ENCODE data around the gene LTBP1.

Gene LTBP1

GRCh38 chr2:33011941-33012340, 65.2 kb downstream of the LTBP1 start:
- no peak for DNase-seq (ENCODE audit: low read depth in 2 of 2)

- DNase-seq (ENCODE audit: low read depth in 2 of 2): no peak
Measured at GRCh38 chr2:33013684-33014110, 66.9 kb downstream of the LTBP1 start.

- DNase-seq (ENCODE audit: low read depth in 2 of 2): no peak
Measured at GRCh38 chr2:33014268-33014667, 67.5 kb downstream of the LTBP1 start.

GRCh38 chr2:33015421-33016142, 68.8 kb downstream of the LTBP1 start:
- DNase-seq (ENCODE audit: low read depth in 2 of 2): no peak

- no peak for DNase-seq (ENCODE audit: low read depth in 2 of 2)
Measured at GRCh38 chr2:33018271-33018670, 71.5 kb downstream of the LTBP1 start.

- no peak for DNase-seq (ENCODE audit: low read depth in 2 of 2)
Measured at GRCh38 chr2:33019796-33020195, 73.0 kb downstream of the LTBP1 start.

GRCh38 chr2:33020883-33021282, 74.1 kb downstream of the LTBP1 start:
- DNase-seq (ENCODE audit: low read depth in 2 of 2): no peak

- peak in 1 of 2 experiments; percentile 33 for DNase-seq (ENCODE audit: low read depth in 2 of 2)
Measured at GRCh38 chr2:33021542-33022227, 74.9 kb downstream of the LTBP1 start.

- DNase-seq (ENCODE audit: low read depth in 2 of 2): no peak
Measured at GRCh38 chr2:33022395-33022985, 75.7 kb downstream of the LTBP1 start.

GRCh38 chr2:33022989-33023727, 76.4 kb downstream of the LTBP1 start:
- DNase-seq (ENCODE audit: low read depth in 2 of 2): peak; percentile 71

GRCh38 chr2:33023728-33024500, 77.2 kb downstream of the LTBP1 start:
- DNase-seq (ENCODE audit: low read depth in 2 of 2): no peak

- no peak for DNase-seq (ENCODE audit: low read depth in 2 of 2)
Measured at GRCh38 chr2:33024758-33025157, 78.0 kb downstream of the LTBP1 start.

GRCh38 chr2:33029459-33029858, 82.7 kb downstream of the LTBP1 start:
- no peak for DNase-seq (ENCODE audit: low read depth in 2 of 2)

GRCh38 chr2:33029926-33030325, 83.2 kb downstream of the LTBP1 start:
- DNase-seq (ENCODE audit: low read depth in 2 of 2): no peak

- DNase-seq (ENCODE audit: low read depth in 2 of 2): no peak
Measured at GRCh38 chr2:33030326-33030725, 83.6 kb downstream of the LTBP1 start.

- DNase-seq (ENCODE audit: low read depth in 2 of 2): no peak
Measured at GRCh38 chr2:33032245-33032644, 85.5 kb downstream of the LTBP1 start.

GRCh38 chr2:33033606-33034081, 86.9 kb downstream of the LTBP1 start:
- peak; percentile 45 for DNase-seq (ENCODE audit: low read depth in 2 of 2)

- DNase-seq (ENCODE audit: low read depth in 2 of 2): peak; percentile 30 to 32
Measured at GRCh38 chr2:33034784-33035183, 88.0 kb downstream of the LTBP1 start.

GRCh38 chr2:33038230-33038629, 91.5 kb downstream of the LTBP1 start:
- DNase-seq (ENCODE audit: low read depth in 2 of 2): no peak

- DNase-seq (ENCODE audit: low read depth in 2 of 2): no peak
Measured at GRCh38 chr2:33038799-33039198, 92.0 kb downstream of the LTBP1 start.

- DNase-seq (ENCODE audit: low read depth in 2 of 2): no peak
Measured at GRCh38 chr2:33040541-33040940, 93.8 kb downstream of the LTBP1 start.
